Dermis microvascular lymphatic vessel endothelial cell (primary cell): ENCODE data around the gene MYL5. TPM values are rescaled to one million over a fixed set of nuclear protein-coding genes. Genes with fewer than 3 reads are reported as not detected.
"Not testable (repeated sequence)": the region's sequence is repeated elsewhere in the genome, so short reads cannot be mapped to it uniquely, and the experiment has no call there.

Experiments used
- DNase-seq, 2 donors: peaks; one replicate each; pipeline versions ENCODE4 v3.0.0 to v3.0.0-alpha.2; 2010; ENCODE audit warnings: low read depth in 2 of 2
- total RNA-seq: library from RNA; depleted of rRNA; stranded (reverse); fragments of >200 nt; gene quantifications from 2 replicates; pipeline ENCODE4 v1.2.1, GENCODE V29; 2014

MYL5 gene
- total RNA-seq, 1 donor from 2014 or later, result 11.2 TPM

DNA sequence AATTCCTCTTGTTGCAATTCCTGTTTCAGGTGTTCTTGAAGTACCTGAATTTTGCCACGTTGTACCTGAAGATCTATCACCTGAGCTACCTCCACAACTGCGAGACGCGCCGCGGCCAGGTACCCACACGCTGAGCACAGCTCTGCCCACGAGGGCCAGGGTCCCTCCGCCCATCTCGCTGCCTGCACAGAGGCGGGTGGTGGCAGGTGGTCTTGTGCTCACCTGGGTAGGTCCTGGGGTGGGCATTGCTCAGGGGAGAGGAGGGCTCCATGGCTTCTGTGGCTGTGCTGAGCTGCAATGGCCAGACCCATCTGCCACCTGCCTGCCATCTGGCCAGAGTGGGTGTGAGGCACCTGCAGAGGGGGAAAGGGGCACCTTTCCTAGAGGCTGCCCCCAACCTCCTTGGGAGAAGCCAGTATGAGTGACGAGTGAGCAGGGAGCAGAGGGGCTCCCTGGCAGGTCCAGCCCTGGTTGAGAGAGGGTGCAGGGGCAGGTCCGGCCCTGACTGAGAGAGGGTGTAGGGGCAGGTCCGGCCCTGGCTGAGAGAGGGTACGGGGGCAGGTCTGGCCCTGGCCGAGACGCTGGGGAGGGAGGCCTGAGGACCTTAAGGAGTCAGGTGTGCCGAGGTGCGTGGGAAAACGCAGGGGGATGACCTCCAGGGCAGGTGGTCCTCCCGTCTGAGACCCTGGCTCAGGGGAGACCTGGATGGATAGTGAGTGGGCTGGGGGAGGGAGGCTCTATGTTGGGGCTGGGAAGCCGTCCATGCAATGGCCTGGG, 38.3 kb upstream of the MYL5 start:
- no peak for DNase-seq

DNA sequence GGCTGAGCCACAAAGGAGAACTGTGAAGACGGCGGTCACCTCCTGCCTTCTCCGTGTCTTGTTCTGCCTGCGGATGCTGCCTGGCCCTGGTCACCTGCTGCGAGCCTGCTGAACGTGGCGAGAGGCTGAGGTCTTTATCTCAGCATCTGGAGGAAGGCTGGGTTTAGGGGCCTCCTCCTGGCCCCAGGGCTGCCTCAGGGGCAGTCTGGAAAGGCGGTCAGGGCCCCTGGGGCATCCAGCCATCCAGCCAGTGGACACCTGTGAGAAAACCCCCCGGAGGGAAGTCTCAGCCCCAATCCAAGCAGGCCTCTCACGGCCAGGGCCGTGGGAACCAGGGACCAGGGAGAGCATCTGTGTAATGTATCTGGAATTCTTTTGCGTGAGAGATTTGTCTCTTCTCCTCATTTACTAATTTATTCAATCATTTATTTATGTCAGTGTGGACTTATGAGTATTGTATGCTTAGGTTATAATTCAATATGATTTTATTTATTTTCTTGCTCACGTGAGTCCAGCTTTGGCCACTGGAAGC, 37.6 kb upstream of the MYL5 start:
- no peak for DNase-seq

DNA sequence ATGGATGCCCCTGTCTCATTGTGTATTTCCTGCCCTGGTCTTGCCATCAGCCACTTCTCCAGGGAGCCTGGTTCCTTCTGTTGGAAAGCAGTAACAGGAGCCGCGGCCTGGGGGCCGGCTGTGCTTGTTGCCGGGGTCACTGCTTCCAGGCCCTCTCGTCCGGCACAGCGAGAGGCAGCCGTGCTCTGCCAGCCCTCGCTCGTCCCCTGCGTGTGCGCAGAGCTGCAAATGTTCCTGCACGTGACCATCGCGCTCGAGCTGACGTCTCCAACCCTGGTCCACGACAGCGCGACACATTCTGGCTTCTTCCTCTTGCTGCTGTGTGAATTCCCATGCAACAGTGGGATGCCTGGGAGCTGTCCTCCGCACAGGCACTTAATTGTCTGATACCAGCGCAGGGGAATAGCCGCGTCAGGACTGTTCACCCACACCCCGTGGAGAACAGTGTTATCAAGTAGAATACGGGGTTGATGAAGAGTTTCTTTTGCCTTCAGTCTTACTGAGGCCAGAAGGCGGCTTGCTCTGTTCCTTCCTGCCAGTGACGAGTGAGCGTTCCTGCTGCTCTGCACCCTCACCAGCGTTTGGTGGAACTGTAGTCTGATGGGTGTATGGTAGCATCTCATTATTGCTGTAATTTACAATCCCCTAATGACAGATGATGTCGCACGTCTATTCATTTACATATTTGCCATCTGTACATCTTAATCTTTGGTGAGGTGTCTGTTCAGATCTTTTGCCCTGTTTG, 36.6 kb upstream of the MYL5 start:
- no peak for DNase-seq

DNA sequence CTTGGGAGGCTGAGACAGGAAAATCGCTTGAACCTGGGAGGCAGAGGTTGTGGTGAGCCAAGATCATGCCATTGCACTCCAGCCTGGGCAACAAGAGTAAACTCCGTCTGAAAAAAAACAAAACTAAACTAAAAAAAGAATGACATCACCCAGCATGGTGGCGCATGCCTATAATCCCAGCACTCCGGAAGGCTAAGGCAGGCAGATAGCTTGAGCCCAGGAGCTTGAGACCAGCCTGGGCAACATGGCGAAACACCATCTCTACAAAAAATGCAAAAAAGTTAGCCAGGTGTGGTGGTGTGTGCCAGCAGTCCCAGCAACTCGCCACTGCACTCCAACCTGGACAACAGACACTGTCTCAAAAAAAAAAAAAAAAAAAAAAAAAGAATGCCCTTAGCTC, 32.0 kb upstream of the MYL5 start:
- not testable (repeated sequence) for DNase-seq

DNA sequence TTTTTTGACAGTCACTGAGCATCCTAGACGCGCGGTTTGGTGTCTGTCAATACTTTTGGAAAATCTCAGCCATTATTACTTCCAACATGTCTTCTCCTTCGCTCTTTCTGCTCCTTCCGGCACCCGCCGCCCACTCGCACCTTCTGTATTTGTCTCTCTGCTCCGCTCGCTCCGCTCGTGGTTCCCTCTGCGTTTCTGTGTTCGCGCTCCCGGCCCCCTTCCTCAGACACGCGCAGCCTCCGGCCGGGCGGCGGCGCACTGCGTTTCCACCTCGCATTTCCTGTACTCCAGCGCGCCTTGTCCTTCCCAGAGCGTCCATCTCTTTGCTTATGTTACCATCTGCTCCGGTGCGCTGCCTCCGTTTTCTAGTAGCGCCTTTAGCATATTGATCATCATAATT, 27.9 kb upstream of the MYL5 start:
- no peak for DNase-seq

DNA sequence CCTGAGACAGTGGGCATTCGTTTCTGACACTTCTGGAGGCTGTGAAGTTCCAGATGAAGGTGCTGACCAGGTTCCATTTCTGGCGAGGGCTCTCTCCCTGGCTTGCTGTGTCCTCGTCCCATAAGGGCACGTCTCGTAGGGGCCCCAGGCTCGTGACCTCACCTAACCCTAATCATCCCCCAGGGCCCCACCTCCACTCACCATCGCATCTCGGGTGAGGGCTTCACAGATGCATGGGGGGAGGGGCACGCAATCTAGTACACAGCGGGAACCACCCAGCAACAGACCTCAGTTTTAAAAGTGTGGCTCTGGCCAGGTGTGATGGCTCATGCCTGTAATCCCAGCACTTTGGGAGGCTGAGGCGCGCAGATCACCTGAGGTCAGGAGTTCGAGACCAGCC, 26.9 kb upstream of the MYL5 start:
- no peak for DNase-seq

DNA sequence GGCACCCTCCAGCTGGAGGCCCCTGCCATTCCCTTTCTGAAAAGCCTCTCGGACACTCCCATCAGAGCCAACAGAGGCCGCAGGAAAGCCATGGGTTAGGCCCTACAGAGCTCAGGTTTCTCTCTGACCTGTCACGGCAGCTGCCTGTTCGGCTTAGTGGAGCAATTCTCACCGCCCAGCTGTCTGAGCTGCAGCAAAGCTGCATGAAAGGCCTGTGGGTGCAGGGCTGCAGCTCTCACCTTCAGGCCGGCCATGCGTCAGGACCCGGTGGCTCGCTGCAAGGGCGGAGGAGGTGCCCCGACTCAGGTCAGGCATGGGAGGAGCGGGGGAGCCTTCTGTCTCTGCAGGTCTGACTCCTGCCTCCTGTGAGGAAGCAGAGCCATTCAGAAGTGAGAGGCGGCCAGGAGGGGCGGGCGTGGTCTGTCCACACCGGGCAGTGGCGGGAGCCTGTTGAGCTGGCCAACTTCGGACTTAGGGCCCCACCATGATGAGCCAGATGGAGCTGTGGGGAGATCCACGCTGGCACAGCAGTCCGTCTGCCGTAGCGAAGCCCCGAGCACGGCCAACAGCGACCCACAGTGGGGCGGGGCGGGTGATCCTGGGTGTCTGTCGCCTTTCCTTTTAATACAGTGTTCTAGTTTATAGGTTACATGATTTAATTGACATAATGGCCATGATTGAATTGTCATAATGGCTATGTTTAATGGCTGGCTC, 25.6 kb upstream of the MYL5 start:
- DNase-seq, result no peak

DNA sequence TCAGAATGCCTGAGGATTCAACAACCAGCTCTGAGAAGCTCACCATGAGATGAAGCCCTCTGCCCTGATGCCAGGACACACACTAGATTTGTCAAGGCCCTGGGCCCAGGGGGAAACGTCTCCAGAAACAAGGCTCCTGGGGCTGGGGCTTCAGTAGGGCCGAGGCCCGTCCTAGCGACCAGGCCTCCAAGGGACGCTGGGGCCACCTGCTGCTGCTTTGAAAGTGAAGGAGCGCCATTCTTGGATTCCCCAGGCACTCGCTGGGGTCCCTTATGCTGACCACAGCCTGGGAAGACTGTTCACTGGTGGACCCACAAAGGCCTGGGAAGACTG, 25.1 kb upstream of the MYL5 start:
- no peak for DNase-seq

DNA sequence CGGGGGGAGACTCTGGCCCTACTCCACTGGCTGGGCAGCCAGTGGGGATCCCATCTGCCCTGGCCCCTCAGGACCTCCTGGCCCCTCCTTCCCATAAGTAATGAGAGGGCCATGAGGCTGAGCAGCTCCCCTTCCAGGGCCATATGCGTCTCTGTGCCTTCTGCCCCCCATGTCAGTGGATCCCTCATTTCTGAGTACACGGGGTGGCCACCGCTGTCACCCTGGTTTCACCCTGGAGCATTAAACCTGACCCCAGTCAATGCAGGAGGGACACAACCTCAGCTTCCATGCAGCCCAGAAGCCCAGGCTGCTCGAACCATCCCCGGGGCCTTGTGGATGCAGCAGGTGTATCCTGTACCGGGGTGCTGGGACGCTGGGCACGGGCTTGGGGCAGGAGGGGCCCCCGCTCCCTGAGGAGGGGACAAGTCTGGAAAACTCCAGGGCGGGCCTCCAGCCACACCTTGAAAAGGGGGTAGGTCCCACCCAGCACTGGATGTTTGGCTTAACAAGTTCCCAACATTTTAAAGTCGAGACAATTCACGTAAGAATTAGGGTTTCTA, 24.5 kb upstream of the MYL5 start:
- no peak for DNase-seq

DNA sequence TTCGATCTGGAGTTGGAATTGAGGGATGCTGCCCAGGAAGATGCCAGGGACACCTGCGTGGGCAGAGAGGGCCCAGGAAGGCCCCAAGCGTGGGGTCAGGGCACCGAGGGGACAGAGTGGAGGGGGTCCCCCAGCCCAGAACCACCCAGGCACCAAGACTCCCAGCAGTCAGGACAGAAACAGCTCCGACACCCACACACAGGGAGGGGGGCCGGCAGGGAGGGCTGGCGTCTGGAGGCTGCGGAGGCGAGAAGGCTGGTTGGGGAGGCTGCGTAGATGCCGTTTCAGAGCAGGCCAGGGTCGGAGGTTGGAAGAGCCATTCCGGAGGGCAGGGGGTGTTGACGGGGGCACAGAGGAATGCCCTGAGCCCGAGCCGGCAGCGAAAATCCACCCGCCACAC, 23.9 kb upstream of the MYL5 start:
- DNase-seq, result no peak

DNA sequence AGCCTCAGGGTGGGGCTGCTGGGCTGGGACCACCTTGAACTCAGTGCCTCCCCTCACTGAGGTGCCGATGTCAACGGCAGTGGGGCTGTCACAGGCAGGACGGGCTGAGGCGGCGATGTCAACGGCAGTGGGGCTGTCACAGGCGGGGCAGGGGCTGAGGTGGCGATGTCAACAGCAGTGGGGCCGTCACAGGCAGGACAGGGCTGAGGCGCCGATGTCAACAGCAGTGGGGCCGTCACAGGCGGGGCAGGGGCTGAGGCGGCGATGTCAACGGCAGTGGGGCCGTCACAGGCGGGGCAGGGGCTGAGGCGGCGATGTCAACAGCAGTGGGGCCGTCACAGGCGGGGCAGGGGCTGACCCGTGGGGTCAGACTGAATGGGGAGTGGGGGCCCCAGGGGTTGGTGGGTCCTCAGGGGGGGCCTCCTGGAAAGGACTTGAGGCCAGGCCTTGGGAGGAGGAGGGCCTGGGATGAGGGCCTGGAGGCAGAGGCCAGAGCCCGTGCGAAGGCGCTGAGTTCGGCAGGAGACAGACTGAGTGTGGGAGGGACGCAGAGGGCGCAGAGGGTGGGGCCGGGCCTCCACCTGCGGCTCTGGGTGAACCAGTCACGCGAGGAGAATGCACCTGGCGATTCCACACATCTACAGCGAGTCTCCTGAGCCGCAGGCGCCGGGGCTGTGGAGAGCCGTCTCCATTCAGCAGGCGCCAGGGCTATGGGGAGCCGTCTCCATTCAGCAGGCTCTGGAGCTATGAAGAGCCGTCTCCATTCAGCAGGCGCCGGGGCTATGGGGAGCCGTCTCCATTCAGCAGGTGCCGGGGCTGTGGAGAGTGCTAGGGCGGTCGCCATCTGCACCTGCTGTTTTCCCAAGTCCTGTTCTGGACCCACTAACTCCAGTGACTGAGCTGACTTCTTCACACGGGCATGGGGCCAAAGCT, 23.1 kb upstream of the MYL5 start:
- DNase-seq, result no peak

DNA sequence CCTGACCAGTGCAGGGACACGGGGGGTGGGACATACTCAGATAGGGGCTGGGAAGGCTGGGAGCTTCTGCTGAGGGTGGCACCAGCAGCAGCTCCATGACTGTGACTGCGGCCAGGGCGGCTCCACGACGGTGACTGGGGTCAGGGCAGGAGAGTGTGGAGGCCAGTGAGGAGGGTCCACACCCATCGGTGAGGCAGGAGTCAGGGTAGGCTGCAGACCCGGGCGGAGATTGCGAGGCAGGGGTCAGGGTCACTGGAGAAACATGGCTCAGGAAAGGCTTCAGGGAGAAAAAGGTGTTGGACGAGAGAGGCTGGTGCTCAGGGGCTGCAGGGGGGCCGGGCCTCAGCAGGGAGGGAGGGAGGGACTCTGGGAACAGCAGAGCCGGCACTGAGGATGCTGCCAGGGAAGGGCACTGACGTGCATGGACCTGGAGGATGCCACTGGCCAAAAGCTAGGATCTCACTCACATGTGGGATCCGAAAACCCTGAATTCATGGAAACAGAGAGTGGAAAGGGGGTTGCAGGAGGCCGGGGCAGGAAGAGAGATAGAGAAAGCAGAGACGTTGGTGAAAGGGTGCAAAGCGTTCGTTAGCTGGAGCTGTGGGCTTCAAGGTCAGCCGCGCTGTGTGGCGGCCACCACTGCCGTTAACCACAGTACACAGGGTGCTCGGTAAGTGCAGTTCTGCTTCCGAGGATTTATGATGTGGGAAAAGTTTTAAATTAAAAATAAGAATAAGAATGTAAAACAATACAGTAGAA, 22.3 kb upstream of the MYL5 start:
- no peak for DNase-seq

DNA sequence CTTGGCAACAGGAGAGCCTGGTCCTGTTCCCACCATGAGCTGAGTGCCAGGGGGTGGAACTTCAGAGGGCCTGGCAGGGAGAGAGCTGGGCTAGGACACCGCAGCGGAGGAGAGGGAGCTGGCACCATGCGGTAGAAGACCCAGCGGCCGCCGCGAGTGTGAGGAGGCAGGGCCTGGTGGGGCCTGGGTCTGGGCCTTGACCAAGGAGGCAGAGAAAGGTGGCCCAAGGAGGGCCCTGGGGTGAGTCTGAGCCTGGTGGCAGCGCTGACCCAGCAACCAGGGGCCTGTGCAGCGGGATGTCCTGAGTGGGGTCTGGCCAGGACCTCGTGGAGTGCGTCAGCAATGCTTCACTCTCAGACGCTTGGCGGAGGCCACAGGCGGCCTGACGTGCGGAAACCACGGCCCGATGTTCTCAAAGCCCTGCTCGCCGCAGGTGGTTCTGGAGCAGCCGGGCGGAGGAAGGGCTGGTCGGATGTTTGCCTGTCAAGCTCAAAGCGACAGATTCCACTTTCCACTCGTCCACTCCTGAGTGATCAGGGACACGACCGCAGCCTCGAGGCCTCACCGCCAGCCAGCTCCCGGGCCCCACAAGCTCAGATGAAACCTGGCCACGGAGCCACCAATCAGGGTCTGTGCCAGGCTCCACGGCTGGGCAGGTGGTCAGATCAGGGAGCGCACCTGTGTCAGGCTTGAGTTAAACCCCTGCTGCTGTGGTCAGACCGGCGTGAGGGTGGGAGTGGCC, 21.1 kb upstream of the MYL5 start:
- no peak for DNase-seq

DNA sequence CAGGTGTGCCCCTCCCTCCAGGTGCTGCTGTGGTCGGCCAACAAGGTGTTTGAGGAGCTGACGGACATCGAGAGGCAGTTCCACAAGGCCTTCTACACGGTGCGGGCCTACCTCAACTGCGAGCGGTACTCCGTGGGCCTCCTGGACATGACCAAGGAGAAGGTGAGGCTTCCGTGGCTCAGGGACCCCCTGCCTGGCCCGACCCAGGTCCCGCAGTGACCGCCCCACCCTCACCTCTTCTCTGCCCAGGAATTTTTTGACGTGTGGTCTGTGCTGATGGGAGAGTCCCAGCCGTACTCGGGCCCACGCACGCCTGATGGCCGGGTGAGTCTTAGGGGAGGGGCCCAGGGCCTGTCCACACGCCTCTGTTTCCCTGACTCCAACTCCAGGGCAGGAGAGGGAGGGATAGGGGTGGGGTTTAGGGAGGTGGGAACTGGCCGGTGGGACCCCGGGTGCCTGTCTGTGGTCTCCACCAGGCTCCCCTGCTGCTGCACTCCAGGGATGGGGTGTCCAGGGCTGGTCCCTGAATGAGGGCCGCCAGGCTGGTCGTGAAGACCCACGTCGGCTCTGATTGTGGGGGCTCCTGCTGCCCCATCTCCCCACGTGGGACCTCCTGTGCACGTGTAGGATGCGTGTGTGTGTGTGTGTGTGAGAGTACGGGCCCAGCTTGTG, 20.4 kb upstream of the MYL5 start:
- no peak for DNase-seq

DNA sequence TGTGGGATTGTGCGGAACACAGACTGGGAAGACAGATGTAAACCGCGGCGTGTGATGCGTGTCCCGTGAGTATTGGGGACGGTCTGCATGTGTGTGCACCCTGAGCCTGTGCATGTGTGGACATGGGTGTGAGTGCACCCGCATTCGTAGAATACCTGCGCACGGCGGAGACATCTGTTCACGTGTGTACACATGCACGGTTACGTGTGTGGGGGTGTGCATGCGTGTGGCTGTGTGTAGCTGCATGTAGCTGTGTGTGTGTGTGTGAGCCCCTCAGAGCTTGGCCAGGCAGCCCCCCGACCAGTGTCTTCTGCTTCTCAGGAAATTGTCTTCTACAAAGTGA, 19.9 kb upstream of the MYL5 start:
- DNase-seq, result no peak

DNA sequence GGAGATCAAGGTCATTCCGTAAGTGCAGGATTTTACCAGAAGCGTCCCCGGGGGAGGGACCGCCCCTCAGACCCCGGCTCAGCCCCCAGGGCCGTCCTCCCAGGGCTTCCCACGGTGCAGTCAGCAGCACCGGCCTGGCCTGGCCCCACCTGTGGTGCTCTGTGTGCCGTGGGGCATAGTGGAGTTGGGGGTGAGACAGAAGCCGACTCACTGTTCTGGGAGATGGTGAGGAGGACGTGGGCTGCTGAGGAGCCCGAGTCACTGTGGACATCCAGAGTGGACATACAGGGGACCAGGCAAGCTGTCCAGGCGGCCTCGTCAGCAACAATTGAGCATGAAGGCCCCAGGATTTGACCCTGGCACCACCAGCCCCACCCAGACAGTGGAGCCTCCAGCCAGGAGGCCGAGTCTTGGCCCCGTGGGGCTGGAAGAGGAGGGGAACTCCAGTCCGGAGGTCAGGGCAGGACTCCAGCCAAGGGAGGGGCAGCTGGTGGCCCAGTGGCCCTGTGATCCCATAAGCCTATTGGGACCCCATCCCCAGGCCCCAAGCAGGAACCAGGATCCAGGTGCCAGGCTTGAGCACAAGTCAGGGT, 19.4 kb upstream of the MYL5 start:
- DNase-seq, result no peak

DNA sequence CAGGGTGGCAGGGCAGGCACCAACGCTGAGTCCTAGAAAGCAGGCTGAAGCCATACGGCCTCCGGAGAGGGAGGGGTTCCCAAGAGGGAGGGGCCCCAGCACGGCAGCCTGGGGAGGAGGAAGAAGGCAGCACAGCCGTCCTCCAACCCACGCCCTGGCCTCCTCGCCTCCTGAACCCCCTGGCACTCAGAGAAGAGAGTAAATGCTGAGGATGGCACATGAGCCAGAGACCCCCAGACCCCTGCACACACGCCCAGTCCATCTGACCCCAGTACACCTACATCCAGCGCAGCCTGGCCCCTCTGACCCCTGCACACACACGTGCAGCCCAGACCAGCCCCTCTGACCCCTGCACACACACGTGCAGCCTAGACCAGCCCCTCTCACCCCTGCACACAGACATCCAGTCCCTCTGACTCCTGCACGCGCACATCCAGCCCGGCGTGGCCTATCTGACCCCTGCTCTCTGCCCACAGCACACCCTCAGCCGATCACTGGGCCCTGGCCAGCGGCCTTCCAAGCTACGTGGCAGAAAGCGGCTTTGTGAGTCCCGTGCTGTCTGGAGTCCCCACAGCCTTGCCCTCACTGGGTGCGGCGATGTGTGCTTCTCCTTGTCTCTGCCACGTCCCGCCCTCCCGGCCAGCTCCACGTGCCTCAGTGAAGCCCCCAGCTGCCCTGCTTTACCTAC, 18.7 kb upstream of the MYL5 start:
- no peak for DNase-seq
